Measurements from ENCODE around the gene MAP3K15.

MAP3K15 gene

DNA sequence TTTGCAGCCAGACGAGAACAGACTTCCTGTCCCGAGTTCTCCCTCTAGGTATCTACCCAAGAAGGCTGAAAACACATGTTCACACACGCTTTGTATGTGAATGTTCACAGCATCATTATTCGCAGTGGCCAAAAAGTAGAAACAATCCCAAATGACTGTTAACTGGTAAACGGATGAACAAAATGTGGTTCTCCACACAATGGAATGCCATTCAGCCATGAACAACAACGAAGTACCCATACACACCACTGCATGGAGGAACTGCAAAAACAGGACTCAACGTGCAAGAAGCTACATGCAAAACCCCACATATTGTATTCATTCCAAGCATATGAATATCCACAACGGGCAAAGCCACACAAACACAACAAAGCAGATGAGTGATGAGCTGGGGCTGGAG, 126.6 kb downstream of the MAP3K15 start:
- DNase-seq: no peak

DNA sequence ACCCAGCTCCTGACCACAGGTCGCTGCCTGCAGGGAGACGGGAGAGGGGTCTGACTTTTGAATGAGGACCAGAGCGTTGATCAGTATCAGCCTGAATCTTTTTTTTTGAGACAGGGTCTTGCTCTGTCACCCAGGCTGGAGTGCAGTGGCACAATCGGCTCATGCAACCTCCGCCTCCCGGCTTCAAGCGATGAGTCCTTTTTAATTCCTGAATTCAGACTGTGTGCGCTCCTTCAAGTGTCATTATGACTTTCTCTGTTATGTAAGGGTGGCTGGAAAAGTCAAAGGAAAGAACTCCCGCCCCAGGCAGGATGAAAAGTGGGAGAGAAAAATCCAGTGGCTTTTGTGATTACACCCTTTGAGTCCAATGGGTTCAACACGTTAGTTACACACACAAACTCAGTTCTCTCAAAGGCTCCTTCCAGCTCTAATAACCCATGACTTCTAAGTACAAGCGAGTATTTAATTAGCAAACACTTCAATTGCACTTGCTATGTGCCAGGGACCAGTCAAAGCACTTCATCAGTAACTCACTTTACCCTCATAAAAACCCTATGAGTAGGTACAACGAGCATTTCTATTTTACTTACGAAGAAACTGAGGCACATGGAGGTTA, 127.1 kb downstream of the MAP3K15 start:
- no peak for DNase-seq

DNA sequence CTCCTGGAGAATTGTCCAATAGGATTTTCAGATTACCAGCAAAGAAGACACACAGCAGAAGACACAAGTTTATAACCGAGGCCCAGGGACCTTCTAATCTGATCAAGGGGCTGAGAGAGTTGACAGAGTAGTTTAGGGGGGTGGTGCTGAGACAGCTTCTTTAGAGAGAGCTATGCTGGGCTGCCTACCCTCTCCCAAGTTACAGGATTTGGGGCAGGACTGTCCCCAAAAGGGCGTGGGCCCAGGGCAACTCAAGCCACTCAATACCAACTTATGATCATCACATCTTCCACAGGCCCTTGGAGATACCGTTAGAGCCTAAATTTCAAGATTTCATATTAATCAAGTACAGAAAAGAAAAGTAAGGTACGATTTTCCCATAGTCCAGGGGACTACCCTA, 128.6 kb downstream of the MAP3K15 start:
- no peak for DNase-seq

DNA sequence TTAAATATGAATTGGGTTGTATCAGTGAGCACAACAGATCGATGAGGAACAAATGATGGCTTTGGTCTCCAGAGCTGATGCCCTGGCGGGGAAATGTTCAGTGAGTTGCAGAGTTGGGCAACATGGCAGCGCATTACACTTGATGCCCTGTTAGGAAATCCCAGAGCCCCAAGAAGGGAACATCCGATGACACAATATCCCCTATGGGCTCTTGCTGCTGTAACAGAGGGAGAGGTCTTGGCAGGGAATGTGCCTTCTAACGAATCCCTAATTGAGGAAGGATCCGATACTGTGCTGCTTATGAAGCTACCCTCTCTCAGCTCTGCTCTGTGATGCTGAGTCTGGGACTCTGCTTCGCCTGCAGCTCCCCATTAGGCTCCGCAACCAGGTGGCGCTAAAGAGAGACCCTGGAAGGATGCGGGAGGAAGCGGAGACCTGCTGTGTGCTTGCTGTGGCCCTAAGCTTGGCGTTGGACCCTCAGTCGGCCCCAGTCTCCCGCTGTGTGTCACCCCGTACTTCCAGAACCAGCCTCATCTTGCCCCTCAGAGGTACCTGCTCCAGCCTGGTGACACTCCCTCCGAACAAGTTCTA, 132.7 kb downstream of the MAP3K15 start:
- peak; percentile 1 for DNase-seq

DNA sequence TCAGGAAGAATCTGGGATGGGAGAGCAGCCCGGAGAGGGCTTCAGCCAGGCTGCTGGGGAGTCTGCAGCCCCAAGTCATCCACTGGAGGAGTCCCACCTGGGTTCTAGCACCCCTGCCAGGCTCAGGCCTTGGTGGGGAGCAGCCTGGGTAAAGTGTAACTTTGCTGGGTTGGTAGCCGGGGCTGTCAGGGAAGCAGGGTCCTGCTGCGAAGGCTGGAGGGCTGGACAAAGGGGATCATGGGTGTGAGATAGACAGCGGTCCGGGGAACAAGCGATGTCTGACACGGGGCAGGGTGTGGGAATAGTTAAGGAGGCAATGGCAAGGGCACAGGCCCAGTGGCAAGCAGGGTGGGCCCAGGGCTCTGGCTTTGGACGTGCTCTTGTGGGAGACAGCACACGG, 134.0 kb downstream of the MAP3K15 start:
- no peak for DNase-seq

DNA sequence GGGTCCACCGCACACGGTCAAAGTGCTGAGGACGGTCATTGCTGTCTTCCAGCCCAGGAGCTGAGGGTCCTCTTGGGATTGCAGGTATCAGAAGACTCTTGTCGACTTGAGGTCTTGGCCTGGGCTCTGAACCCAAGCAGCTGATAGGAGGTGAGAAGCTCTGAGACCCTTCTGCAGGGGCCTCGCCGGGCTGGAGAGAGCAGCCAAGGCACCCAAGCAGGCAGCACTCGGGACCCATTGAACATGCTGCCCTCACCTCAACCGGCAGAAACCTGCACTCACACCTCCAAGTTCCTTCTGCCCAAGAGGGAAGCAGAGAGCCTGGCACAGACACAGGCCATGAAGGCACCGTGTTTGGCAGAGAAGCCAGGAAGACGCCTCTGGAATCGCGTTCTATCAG, 137.5 kb downstream of the MAP3K15 start:
- DNase-seq: no peak

DNA sequence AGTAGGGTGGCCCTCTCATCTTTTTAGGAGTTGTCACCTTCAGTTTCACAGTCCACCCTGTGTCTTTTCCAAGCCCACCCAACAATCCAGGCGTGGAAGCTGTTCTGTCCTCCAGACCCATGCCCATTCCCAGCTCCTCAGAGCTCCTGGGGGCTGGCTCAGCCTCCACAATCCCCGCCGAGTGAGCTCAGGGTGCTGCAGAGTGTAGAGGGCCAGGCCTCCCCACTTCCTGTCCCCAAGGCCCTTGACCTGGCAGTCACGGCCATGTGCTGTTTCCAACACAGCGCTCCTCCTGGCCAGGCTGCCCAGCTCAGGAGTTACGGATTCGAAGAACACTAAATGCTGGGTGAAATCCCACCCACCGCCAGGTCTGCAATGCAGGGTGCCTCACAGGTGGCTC, 139.8 kb downstream of the MAP3K15 start:
- no peak for DNase-seq

DNA sequence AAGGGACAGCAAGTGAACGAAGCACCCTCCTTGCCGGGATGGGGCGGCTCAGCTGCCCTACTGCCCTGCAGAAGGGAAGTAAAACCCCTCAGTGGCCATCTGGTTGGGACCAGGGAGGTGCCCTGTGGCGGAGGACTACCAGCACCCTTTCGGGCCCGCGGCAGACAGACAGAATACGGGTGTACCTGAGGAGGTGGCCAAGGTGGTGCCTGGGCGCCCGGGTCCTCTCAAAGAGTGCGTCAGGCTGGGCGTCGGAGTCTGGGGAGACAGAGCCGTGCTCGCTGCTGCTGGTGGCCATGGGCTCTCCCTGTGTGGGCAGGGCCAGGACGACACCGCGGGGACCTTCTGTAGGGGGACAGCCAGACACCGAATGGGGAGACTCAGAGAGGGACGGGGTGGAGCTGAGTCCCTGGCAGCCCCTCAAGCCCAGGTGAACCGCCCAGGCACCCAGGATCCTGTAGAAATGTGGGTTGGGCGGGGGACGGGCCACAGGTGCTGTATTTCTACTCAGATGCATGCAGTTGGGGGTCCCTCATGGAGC, 141.9 kb downstream of the MAP3K15 start:
- DNase-seq: no peak

DNA sequence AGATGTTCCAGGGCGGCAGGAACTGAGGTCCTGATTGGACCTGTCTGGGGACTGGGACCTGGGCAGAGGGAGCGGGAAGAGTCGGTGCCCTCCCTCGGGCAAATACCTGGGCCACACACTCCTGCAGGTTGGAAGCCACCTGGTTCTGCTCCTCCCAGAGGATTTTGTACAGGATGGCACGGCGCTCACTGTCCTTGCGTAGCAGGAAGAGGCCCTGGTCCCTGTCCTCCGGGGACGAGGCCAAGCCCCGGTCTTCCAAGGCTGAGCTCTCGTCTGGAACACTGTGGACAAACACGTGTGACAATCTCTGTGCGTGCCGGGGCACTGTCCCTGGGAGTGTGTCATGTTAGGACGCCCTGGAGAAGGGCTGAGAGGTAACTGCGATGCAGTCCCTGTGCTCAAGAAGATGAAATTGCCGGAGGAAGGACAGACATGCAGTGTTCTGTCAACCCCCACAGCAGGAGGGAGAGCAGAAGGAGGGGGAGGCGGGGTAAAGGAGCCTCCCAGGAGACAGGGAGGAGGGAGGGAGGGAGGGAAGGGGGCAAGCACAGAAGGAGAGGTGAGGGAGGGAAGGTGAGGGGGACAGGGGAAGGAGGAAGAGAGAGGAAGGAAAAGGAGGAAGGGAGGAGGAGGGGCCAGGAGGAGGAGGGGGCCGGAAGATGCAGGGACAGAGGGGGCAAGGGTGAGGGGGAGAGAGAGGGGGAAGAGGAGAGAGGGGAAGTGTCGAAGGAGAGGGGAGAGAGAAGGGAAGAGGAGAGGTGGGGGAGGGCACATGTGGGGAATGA, 142.6 kb downstream of the MAP3K15 start:
- DNase-seq: no peak

DNA sequence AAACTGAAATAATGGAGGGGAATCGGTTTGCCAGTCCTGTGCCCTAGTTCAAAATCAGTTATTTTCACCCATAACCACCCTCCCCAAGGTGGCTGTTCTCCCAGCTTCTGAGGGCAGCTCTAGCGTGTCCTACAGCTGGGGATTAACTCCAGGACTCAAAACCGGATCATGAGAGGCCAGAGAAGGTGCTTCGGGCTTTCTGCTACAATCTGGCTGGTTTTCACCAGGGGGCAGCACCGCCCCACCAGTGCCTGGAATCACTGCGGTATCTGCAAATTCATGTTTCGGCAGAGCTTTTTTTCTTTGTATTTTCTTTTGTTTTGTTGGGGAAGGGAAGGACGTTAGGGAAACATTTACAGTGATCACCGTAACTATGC, 143.2 kb downstream of the MAP3K15 start:
- DNase-seq: peak; percentile 32

DNA sequence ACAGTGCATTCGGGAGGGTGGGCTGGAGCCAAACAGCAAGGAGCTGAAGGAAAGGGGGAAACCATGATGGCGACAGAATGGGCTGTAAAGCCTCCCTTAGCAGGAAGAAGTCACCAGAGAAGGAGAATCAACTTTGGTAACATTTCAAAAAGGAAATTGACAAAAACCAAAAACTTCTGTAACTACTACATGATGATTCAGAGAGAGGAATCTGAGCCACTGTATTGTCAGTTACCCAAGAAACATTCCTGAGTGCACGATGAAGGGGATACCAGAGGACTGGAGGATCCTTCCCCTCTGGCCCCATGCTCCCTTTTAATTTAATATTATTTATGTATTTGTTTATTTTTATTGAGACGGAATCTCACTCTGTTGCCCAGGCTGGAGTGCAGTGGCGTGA, 145.2 kb downstream of the MAP3K15 start:
- no peak for DNase-seq

DNA sequence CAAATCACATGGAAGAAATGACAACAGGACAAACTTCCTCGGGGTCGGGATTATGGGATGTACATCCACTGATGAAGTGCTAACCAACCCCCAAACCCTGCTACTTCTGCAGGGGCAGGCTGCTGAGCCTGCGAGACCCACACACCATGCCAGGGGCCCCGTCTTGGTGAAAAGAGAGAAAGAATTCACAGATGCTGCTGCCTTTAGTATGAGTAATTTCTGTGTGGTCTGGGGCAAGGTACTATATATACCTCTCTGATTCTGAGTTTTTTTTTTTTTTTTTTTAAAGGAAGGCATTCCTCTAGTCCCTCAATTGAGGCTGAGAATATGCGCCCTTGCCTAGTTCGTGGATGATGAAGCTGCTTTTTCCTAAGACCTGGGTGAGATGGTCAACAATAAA, 146.7 kb downstream of the MAP3K15 start:
- DNase-seq: no peak

DNA sequence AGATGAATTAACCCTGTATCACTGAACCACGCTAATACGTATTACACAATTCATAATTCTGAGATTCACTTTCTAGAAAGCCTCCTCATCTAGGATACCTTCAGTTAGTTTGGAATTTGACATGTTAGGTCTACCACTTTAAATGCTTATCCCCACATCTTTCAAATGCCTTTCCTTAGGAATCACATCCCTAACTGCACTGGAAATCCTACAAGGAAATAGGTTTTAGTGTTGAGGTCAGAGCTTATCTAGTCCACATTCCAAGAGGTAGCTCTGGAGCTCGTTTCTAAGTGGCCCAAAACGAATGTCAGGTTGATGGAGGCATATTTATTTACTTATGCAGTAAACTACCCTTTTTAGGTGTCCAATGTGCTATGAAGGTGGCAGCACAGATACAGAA, 153.6 kb downstream of the MAP3K15 start:
- no peak for DNase-seq

DNA sequence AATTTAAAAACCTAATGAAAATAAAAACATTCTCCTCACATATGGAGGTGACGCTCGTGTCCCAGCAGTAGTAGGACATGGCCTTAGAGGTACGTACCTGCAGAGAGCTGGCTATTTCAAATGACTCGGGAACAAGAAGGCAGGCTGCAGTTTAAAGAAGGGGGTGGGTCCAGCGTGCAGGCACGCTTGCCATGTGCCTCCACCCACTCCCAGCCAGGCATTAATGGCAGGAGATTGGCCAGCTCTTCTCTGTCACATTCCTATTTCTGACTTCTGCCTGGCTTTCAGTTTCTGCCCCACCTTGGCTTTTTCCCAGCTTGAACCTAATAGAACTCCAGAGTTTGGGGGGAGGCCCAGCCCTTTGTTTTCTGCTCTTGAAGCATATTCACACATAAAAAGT, 154.4 kb downstream of the MAP3K15 start:
- DNase-seq: no peak

DNA sequence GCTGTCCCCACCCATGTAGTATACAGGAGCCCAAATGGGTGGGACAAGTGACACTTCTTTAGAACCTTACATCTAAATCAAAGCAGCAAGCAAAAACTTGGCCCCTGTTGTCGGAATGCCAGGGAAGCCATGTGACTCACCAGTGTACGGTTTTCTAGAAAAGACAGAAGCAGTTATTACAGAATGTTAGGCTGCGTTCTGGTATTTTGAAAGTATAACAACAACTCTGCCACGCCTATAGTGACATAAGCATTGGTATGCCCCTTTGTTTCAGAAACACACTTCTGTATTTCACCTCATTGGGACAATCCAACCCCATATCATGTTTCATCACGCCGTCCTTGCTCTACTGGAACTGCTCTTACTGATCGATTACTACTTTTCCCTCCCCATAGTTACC, 156.8 kb downstream of the MAP3K15 start:
- DNase-seq: no peak

DNA sequence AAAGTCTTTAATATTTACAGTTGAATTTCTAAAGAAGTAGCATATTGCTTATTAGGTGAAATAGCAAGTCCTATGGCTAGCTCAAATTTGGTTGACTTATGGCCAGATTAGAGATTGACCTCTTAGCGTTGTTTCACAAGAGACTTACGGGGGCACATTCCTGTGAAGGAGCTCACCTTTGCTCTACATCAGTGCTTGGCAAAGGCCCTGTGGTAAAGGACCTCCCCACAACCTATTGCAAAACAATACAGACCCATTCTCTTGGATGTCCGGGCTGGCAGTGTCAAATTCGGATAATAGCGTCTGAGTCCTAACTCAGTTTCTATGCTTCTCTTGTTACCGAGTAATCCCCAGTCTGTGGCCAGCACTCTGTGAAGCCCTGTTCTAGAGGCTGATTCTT, 160.7 kb downstream of the MAP3K15 start:
- no peak for DNase-seq

DNA sequence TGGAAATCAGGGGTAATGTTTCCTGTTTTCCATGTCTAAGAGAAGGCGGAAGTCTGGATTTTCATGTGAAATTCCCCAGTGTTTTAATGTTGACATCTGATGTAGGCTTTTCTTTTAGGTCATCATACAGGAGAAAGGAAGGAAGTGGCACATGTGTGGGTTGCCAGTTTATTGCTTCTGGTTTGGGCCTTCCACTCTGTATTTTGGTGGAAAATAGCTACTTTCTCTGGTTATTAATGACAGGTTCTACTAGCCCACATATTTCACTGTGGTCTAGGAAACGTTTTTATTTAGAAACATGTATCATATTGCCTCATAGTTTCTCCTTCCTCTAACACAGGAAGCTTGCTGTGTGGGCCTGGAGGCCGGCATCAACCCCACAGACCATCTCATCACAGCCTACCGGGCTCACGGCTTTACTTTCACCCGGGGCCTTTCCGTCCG, 164.3 kb downstream of the MAP3K15 start:
- DNase-seq: no peak

DNA sequence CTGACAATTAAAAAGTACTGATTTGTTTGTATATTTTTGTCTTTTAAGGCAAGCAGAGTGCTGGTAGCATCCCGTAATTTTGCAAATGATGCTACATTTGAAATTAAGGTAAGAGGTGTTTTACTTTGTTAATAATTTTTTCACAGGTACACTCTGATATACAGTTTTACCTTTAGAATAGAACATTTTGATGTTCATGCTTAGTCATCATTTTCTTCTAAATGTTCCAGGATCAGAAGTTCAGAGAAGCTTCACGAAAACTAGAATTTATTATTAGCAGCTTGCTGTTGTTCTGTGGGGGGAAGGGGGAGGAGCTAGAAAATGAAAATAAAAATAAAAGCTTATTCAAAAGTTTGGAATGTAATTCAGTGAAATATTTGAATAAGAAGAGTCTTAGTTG, 166.0 kb downstream of the MAP3K15 start:
- DNase-seq: no peak

DNA sequence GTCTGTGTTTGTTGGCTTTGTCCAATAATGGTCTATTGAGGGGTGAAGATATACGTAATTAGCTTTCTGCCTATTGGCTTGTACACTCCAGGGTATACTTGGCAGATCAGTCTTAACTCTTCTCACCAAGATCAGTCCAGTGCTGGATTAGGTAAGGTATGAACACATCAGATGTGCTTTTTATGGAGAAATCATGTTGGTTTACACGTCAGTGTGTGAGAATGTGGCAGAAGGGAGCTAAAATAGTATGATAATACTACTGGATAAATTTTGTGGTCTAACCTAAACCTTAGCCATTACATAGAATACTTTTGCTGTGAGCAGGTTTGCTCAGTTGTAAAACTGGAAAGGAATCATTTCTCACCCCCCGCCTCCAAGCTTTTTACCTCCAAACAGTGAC, 167.4 kb downstream of the MAP3K15 start:
- DNase-seq: no peak

DNA sequence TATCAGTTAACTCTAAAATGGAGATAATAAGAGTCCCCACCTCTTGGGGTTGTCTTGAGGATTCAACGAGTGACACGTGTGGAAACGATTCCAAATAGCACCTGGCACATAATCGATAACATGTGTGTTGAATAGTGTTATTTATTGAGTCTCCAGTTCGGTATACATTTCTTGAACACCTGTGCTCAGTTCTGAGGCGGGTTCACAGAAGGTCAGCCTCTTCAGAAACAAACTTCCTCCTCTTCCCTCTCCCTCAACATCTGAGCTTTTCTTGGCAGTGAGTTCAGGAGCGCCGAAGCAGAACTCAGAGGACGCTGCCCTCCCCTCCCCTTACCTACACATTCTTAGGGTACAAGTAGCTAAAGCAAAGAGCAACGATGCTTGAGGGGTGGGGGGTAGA, 170.6 kb downstream of the MAP3K15 start:
- no peak for DNase-seq

DNA sequence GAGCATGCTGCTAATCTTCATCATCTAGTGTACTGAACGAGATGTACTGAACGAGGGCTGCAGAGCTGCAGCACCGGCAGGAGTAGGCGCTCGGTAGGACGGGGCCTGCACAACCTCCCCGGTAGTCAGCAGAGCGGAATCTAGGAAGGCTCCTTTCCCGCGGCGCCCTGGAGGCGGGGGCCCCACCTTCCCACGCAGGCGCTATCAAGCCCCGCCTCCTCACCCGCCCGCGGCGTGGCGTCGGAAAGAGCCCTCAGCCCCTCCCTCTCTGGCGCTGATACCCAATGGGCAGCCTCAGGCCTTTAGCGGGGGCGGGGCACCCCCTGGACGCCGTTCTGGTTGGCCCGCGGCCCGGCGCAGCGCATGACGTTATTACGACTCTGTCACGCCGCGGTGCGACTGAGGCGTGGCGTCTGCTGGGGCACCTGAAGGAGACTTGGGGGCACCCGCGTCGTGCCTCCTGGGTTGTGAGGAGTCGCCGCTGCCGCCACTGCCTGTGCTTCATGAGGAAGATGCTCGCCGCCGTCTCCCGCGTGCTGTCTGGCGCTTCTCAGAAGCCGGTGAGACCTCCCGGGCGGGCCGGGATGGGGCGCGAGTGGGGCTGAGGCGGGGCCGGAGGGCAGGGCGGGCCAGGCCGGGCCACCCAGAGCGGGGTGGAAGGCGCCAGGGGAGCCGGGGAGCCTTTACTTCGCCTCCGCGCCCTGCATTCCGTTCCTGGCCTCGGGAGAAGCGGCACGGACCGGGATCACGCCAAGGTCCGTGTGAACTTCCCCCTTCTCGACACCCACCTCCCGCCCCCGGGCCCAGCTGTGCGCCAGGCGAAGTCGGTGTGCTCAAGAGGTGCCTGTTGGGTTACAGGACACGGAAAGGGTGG, 171.5 kb downstream of the MAP3K15 start, which contains the start of gene PDHA1:
Gene PDHA1, plus strand, starts transcription at position 393 of the 874 bp plus-strand sequence. Its CDS starts 111 bp downstream, at position 504.
- DNase-seq: peak; percentile 88

DNA sequence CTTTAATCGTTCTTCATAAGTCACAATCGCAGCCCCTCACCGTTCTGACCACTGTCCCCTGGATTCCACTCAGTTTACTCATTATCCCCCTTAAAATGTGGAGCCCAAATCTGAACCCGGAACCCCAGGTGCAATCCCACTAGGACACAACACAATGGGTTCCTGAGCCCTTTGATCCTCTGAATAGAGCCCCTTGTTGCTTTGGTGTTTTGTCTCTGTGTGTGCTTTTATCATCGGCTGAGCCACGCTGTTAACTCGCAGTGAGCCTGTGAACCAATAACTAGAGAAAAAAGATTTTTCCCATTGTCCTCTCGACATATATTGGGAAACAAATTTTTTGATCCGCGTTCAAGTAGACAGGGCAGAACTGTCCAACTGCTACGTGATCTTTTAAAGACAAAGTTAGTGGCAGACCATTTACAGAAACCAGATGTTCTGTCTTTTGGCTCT, 172.2 kb downstream of the MAP3K15 start:
- DNase-seq: no peak

All from effector CD8-positive, alpha-beta T cell (primary cell).